Dermis blood vessel endothelial cell (primary cell): ENCODE measurements around the gene OR9Q1. TPM values are rescaled to one million over a fixed set of nuclear protein-coding genes. Genes with fewer than 3 reads are reported as not detected.
A peak's percentile ranks its signal among the peaks of the same experiment; 100 is the strongest.

Source experiments
- DNase-seq: peaks from one replicate; pipeline ENCODE4 v3.0.0; 2010
- total RNA-seq: library from RNA; depleted of rRNA; stranded (reverse); fragments of >200 nt; gene quantifications from 2 replicates; pipeline ENCODE4 v1.2.3, GENCODE V29; 2014

Gene OR9Q1
- total RNA-seq, 1 donor from 2014 or later: not detected

DNA sequence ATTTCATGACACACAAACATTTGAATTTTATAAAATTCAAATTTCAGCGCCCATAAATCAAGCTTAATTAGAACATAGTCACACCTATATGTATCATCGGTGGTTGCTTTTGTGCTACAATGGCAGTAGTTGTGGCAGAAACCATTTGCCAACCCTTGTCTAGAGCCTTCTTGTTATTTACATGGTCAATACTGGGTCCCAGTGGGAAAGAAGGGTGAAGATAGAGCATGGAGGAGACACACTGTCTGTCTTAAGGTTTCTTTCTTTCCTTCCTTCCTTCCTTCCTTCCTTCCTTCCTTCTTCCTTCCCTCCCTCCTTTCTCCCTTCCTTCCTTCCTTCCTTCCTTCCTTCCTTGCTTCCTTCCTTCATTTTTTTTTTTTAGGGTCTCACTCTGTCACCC lies 10.8 kb downstream of the OR9Q1 start:
- DNase-seq: no peak

DNA sequence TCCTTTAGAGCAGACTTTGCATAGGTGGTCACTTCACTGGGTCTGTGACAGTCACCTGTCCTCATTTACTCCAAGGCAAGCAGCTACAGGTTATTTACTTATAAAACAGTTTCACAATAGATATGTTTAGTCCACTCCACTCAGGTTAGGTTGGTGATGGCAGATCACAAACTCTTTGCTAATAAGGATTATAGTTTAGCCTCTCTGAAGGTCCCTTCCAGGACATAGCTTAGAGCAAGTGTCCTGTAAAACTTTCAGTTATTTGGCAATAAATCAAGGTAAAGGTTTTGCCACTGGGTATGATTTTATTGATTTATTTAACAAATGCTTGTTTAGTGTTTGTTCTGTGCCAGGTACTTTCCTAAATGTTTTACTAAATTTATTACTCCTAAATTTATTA lies 15.9 kb downstream of the OR9Q1 start:
- DNase-seq: no peak

- no peak for DNase-seq
Observed at GRCh38 chr11:58043379-58043778, 19.7 kb downstream of the OR9Q1 start.

DNA sequence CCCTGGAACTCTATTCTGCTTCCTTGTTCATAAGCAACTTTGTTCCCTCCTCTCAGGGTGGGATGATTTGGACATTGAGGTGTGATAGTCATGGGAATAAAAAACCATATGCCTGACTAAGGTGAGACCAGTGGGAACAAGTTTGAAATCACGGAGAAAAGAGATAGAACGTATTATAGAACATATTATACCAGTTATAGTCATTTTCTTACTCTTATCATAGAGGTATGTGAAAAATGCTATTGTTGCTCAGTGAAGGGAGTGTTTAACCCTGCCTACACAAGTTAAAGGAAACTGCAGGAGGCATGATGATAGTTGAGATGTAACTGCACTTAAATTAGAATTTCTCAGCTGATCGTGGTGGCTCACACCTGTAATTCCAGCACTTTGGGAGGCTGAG lies 22.6 kb downstream of the OR9Q1 start:
- no peak for DNase-seq

- DNase-seq: no peak
Observed at GRCh38 chr11:58047818-58048217, 24.1 kb downstream of the OR9Q1 start.

GRCh38 chr11:58055806-58056401 lies 32.2 kb downstream of the OR9Q1 start:
- DNase-seq: no peak

DNA sequence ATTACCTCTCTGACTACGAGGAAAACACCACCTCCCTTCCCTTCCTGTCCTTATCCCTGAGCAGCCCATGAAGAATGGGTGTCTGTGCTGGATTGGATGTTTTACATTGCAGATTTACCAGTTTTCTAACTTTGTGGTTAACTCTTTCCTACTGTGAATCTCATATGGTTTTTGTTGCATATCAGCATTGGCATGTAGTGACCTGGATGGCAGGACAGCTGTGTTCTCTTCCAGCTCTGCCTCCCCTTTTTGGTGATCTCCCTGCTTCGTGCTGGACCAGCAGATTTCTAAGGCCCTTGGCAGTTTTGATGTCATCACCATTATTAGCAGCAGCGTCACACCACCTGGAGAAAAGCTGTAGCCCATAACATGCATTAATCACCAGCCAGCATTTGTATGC lies 33.8 kb downstream of the OR9Q1 start:
- no peak for DNase-seq

GRCh38 chr11:58058276-58059006 lies 34.8 kb downstream of the OR9Q1 start:
- DNase-seq: peak; percentile 37

GRCh38 chr11:58059007-58059350 lies 35.3 kb downstream of the OR9Q1 start:
- peak; percentile 52 for DNase-seq

- no peak for DNase-seq
Observed at GRCh38 chr11:58060535-58060934, 36.9 kb downstream of the OR9Q1 start.

- no peak for DNase-seq
Observed at GRCh38 chr11:58060939-58061672, 37.4 kb downstream of the OR9Q1 start.

- no peak for DNase-seq
Observed at GRCh38 chr11:58061813-58062212, 38.1 kb downstream of the OR9Q1 start.

DNA sequence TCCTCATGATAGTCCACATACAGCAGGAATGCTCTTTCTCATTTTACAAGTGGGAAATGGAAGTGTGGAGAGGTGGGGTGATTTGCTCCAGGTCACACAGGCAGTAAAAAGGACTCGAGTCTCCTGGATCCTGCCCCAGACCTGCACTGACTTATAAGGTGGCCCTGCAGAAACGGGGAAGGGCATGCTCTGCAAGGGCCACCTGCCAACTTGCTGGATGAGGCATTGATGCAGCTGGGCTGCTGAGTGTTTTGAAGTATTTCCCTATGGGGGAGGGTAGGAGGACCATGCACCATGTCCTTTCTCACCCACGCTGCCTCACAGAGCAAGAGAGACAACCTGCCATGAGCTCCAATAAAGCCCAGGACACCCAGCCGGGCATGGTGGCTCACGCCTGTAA lies 44.0 kb downstream of the OR9Q1 start:
- no peak for DNase-seq

DNA sequence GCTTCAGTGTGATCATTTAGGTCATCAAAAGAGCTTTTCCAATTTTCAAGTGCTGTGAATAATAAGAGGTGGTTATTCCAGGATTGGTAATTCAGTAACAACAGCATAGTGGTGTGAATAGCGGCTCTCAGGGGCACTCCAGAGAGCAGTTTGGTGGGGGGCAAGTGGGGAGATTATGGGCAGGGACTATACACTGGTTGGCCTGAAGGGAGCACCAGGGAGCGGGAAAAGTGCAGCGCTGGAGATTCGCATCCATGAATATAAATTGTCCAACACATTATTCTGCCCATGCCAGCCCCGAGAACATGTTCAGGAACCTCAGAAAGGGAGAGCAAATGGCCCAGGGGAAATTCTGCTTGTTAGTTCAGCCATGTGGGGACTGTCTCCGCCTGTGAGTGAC lies 45.0 kb downstream of the OR9Q1 start:
- DNase-seq: no peak

DNA sequence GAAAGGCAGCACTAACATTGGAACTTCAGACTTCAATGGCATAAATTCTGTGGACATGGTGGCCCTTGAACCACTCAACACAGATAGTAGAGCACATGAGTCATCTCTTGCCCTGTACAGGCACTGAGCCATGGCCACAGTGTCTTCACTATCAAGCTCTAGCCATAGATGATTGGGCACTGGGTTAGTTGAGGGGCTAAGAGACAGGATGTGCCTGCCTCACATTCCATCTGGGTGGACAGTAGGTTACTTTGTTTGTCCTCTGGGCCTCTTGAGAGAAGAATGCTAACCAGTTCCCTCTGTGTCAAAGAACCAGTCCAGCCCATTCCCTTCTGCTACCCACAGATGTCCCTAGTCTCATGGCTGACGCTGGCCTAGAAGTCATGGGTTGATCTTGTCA lies 46.9 kb downstream of the OR9Q1 start:
- no peak for DNase-seq

GRCh38 chr11:58075781-58076180 lies 52.1 kb downstream of the OR9Q1 start:
- DNase-seq: no peak

GRCh38 chr11:58086528-58086927 lies 62.8 kb downstream of the OR9Q1 start:
- DNase-seq: no peak

GRCh38 chr11:58097437-58097836 lies 73.8 kb downstream of the OR9Q1 start:
- no peak for DNase-seq

DNA sequence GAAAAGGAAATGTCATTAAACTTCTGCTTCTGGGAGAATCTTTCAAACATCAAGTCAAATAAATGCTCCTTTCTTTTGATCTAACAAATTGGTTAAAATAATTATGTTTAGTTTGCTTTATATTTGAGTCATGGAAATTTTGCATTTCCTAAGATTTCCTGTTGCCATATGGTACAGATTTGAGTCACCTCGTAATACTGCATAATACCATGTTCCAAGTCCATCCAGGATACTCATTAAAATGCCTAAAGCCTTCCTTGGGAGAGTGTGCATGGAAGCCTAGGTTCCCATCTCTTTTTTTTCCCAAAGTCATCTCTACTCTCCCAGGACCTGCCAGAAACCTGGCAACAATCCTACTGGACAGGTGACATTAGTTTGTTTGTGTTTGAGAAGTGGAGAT lies 97.4 kb downstream of the OR9Q1 start:
- no peak for DNase-seq

DNA sequence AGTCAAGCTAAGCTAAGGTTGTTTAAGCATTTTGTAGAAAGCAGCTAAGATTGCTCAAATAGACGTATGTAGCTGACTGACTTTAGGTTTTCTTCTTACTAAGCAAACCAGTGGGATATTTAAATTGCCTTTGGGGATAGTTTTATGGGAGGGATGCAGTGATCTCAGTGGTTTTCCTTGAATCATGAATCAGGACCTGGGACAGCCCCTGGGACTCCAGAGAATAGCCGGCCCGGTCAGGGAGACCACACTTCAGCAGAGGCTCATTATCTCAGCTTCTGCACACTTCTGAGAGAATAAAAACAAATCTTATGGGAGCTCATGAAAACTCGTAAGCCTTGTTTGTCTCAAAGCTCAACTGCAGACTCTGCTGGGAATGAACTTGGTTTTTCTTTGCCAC lies 101.8 kb downstream of the OR9Q1 start, which contains the start of gene OR9I1:
Gene OR9I1, minus strand, starts transcription at position 62 of the 400 bp plus-strand sequence. CDS start 6,086 bp downstream, outside the sequence.
- DNase-seq: peak; percentile 1

DNA sequence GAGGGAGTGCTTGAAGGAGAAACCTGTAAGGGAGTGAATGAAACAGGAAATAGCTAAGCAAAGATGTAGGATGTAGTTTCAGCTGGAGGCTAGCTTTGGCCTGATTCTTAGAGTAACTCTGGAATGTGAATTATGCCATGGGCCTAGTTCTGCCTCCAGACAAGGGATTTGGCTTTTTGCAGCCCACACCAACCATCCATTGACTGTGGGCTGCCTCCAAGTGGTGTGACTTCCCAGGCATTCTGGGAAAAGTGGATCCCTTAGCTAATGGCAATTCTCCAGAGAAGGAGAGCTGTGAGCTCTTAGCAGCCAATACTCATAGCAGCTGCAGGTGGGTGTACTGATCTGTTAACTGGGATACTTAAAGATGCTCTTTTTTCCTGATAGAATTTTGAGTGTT lies 103.7 kb downstream of the OR9Q1 start:
- no peak for DNase-seq

GRCh38 chr11:58133309-58134076 lies 109.8 kb downstream of the OR9Q1 start:
- no peak for DNase-seq

- no peak for DNase-seq
Observed at GRCh38 chr11:58134151-58134550, 110.5 kb downstream of the OR9Q1 start.
